RWPE2 (cell line): ENCODE measurements around the gene TEX2.
"Not testable (repeated sequence)": the region's sequence is repeated elsewhere in the genome, so short reads cannot be mapped to it uniquely, and the experiment has no call there.

ENCODE experiments used
- ATAC-seq: fragments of 200-7000 bp; cut with Tn5 transposase; 3 replicates; pipeline ENCODE4 v1.9.1; 2021; ENCODE audit warnings: low read depth
- DNase-seq: peaks from one replicate; pipeline ENCODE4 v3.0.0-alpha.2; 2020; ENCODE audit warnings: low spot score
- H3K27ac ChIP-seq: fragments of 450-650 bp; 2 replicates; pipeline ENCODE4 v1.5.1; 2017; ENCODE audit warnings: mild to moderate bottlenecking; ENCODE audit not compliant: poor library complexity, severe bottlenecking
- H3K27me3 ChIP-seq: fragments of 250-450 bp; sonication (Bioruptor Pico); 2 replicates; pipeline ENCODE4 v1.5.1; 2021; ENCODE audit warnings: mild to moderate bottlenecking, moderate library complexity; ENCODE audit not compliant: insufficient read depth, poor library complexity, severe bottlenecking
- H3K36me3 ChIP-seq: fragments of 250-450 bp; sonication (Bioruptor Pico); 2 replicates; pipeline ENCODE4 v1.5.1; 2020; ENCODE audit warnings: low read depth, mild to moderate bottlenecking, moderate library complexity
- H3K4me1 ChIP-seq: fragments of 250-450 bp; sonication (Bioruptor Pico); 2 replicates; pipeline ENCODE4 v1.5.1; 2021; ENCODE audit warnings: mild to moderate bottlenecking, moderate library complexity; ENCODE audit not compliant: insufficient read depth, poor library complexity, severe bottlenecking
- H3K4me3 ChIP-seq: fragments of 250-450 bp; sonication (Bioruptor Pico); 2 replicates; pipeline ENCODE4 v1.5.1; 2021; ENCODE audit warnings: mild to moderate bottlenecking, moderate library complexity; ENCODE audit not compliant: severe bottlenecking
- H3K9me3 ChIP-seq: fragments of 250-450 bp; sonication (Bioruptor Pico); 2 replicates; pipeline ENCODE4 v1.5.1; 2021; ENCODE audit warnings: mild to moderate bottlenecking, moderate library complexity; ENCODE audit not compliant: severe bottlenecking
- TF ChIP-seq, protein P1 (sequence below): fragments of 450-650 bp; IDR thresholded peaks from one replicate; pipeline ENCODE4 v1.5.1; 2017; ENCODE audit warnings: mild to moderate bottlenecking, moderate library complexity; ENCODE audit not compliant: poor library complexity, severe bottlenecking

The TEX2 gene

DNA sequence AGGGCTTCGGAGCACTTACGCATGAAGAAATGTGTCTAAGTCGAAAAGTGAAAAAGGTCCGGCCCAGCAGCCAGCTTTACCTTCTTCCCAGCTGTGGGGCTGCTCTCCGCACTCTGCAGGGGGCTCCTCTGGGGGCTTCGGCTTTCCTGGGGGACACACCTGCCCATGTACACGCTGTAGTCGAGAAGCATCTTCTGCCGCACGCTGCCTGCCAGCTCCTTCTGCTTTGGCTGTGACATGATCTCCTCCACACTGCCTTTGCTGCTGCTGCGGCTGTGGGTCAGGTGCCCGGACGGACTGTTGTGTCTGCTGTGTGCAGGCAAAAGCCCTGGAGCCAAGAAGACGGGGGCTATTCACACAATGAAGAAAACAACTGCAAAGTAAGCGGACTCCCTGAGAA is 75.0 kb downstream of the TEX2 start:
- H3K27me3 ChIP-seq = no peaks in the 10 kb centered on the region
- no peak overlapping the region for H3K27ac ChIP-seq
- TF ChIP-seq, protein P1, sequence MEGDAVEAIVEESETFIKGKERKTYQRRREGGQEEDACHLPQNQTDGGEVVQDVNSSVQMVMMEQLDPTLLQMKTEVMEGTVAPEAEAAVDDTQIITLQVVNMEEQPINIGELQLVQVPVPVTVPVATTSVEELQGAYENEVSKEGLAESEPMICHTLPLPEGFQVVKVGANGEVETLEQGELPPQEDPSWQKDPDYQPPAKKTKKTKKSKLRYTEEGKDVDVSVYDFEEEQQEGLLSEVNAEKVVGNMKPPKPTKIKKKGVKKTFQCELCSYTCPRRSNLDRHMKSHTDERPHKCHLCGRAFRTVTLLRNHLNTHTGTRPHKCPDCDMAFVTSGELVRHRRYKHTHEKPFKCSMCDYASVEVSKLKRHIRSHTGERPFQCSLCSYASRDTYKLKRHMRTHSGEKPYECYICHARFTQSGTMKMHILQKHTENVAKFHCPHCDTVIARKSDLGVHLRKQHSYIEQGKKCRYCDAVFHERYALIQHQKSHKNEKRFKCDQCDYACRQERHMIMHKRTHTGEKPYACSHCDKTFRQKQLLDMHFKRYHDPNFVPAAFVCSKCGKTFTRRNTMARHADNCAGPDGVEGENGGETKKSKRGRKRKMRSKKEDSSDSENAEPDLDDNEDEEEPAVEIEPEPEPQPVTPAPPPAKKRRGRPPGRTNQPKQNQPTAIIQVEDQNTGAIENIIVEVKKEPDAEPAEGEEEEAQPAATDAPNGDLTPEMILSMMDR = no peak
- H3K4me1 ChIP-seq = peaks cover 5% of the 10 kb centered on the region
- no peak for ATAC-seq
- no peak overlapping the region for H3K4me3 ChIP-seq
- H3K9me3 ChIP-seq = no peaks in the 10 kb centered on the region
- DNase-seq = no peak
- H3K36me3 ChIP-seq = peaks cover 42% of the 10 kb centered on the region

DNA sequence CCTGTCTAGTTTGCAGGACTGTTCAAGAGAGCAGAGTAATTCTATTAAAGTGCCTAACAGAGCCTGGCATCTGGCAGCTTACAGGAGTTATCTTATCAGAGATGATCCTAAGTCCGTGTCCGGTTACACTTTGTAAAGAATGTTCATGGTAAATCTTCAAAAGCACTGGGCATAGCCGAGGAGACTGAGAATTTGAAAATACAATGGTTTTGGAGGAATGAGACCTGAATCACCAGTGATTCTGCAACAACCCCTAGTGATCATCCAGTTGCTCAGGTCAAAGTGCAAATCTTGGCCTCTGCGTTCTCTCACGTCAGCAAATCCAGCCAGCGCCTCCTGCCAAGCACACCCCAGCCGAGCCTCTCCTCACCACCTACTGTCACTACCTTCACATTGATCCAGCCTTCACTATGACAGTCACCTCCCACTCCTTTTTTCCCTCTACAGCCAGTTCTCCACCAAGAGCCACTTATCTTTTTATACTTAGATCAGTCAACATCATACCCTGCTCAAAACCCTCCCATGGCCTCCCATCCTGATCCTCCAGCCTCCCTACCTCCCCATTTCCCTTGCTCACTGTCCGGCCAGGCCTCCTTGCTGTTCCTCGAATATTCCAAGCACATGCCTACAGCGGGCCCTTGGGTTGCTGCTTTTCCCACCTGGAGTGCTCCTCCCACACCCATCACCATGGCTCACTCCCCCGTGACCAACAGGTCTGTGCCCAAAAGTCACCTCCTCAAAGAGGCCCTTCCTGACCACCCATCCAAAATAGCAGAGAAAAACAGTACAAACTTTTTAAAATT is 75.8 kb downstream of the TEX2 start:
- H3K36me3 ChIP-seq = peaks cover 36% of the 10 kb centered on the region
- no peak overlapping the region for H3K4me3 ChIP-seq
- H3K27me3 ChIP-seq = no peaks in the 10 kb centered on the region
- DNase-seq (no peak), ATAC-seq (no peak; the same call in 2 of the 3 replicates)
- no peaks in the 10 kb centered on the region for H3K9me3 ChIP-seq
- TF ChIP-seq, protein P1 = no peak
- no peak overlapping the region for H3K27ac ChIP-seq
- H3K4me1 ChIP-seq = peaks cover 5% of the 10 kb centered on the region

DNA sequence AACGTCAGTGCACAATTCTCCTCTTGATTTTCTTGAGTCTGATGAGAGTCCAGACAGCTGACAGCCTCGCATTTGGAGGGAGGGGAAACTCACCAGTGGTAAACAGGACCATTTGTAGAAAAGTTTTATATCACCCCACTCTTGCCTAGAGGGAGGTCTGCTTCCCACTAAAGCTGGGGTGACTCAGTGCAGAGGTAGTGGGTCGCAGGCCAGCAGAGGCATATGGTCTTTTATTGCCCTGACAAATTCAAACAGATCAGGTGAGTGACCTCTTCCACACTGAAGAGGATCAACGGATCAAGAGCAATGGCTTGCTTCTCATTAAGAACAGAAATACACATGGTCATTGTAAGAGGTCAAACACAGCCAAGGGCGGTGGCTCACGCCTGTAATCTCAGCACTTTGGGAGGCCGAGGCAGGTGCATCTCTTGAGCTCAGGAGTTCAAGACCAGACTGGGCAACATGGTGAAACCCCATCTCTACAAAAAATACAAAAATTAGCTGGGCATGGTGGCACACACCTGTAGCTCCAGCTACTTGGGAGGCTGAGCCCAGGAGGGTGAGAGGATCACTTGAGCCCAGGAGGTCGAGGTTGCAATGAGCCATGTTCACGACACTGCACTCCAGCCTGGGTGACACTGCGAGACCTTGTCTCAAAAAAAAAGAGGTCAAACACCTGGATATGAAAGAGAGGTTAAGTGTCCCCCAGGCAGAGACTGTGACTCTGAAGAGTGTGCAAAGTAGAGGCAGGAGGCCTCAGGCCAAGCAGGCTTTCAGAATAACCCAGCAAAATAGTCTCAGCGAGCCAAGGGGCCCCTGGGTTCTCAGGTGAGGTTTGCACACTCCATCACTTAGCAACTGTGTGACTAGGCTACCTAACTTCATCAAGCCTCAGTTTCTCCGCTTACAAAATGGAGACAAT is 76.6 kb downstream of the TEX2 start:
- TF ChIP-seq, protein P1 = no peak
- DNase-seq (no peak), ATAC-seq (no peak)
- Histone ChIP-seq H3K27me3 (no peaks in the 10 kb centered on the region), H3K4me3 (no peak overlapping the region), H3K4me1 (peaks cover 5% of the 10 kb centered on the region), H3K9me3 (no peaks in the 10 kb centered on the region), H3K36me3 (peaks cover 31% of the 10 kb centered on the region), H3K27ac (no peak overlapping the region)

DNA sequence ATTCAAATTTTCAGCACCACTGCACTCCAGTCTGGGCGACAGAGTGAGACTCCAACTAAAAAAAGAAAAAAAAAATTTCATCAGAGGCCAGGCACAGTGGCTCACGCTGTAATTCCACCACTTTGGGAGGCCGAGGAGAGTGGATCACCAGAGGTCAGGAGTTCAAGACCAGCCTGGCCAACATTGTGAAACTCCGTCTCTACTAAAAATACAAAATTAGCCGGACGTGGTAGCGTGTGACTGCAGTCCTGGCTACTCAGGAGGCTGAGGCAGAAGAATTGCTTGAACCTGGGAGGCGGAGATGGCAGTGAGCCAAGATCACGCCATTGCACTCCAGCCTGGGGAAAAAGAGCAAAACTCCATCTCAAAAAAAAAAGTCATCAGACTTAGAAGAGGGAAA is 77.5 kb downstream of the TEX2 start:
- H3K9me3 ChIP-seq, ATAC-seq, H3K27ac ChIP-seq, H3K4me3 ChIP-seq, H3K27me3 ChIP-seq, H3K4me1 ChIP-seq, DNase-seq: not testable (repeated sequence)
- peaks cover 26% of the 10 kb centered on the region for H3K36me3 ChIP-seq

DNA sequence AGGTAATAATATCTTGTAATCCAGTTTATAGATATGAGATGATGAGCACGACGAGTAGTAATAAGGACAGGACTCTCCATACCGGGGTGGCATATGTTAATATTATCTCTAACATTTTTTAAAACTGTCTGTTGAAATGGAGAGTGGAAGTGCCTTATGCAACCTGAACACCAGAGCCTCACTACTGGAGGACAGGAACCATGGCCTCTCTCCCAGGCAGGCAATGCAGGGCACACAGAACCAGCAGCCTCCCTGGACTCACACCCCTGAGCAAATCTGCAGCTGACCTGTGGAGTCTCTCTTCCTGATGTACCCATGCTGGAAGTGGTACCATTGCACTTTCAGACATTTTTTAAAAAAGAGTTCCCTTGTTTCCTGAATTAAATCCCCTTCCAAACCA is 78.0 kb downstream of the TEX2 start:
- ATAC-seq (no peak), DNase-seq (no peak)
- no peaks in the 10 kb centered on the region for H3K27me3 ChIP-seq
- TF ChIP-seq, protein P1 = no peak
- H3K4me3 ChIP-seq = no peak overlapping the region
- peaks cover 5% of the 10 kb centered on the region for H3K4me1 ChIP-seq
- no peaks in the 10 kb centered on the region for H3K9me3 ChIP-seq
- peaks cover 30% of the 10 kb centered on the region for H3K36me3 ChIP-seq
- no peak overlapping the region for H3K27ac ChIP-seq
